ENCODE measurements around the gene LIPC. TPM values are rescaled to one million over a fixed set of nuclear protein-coding genes. Genes with fewer than 3 reads are reported as not detected.

Gene LIPC
- total and polyA plus RNA-seq, 2 of the 4 experiments (the other 2 are of a cell fraction): 0.07 TPM; not detected in 1

DNA sequence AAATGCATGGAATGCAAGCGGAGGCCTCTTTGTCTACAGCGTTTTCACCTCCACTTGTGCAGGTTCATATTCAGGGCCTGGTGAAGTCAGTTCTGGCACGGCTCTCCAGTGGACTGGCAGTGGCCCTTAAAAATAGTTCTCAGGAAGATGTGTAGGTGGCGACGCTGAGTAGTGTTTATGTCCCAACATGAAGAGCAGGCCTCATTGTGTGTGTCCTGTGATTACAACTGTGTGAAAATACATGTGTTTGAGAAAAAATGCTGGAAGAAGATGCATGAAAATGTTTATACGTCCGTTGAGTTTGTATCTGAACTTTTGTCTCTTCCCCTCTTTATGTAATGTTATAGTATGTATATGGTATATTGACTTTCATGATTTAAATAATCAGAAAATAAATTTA lies 7.2 kb downstream of the LIPC start:
- H3K4ac ChIP-seq (ENCODE audit: low read depth, low read length): peak overlapping the region; percentile 50
- no peak overlapping the region for H3K27ac ChIP-seq (ENCODE audit: insufficient read depth, low read length)
- H2AFZ ChIP-seq (replicated peaks; ENCODE audit: low read length, poor library complexity): no peak overlapping the region
- ChIA-PET POLR2A (ENCODE audit: unreplicated experiment) (no interaction called here), CTCF (no interaction called here)
- H2BK15ac ChIP-seq (ENCODE audit: low read depth, low read length): 0 out of 3 replicates have a peak overlapping the region, but pooled peaks have one; percentile 12
- H4K91ac ChIP-seq (ENCODE audit: insufficient read depth, low read depth, low read length): no peak overlapping the region
- TF ChIP-seq MAFK (IDR thresholded peaks at IDR 0.05; ENCODE audit: low read depth, low read length) (no peak), POLR2A (IDR thresholded peaks at IDR 0.05; ENCODE audit: low read depth, low read length) (no peak), CEBPB (IDR thresholded peaks at IDR 0.05; ENCODE audit: low read depth, low read length) (no peak), SMC3 (IDR thresholded peaks at IDR 0.05; ENCODE audit: low read depth, low read length) (no peak), CTCF (conservative IDR thresholded peaks at IDR 0.05; ENCODE audit: low read depth, low read length) (0 out of 2 replicates have a peak, but pooled peaks have one; percentile 25), CHD1 (IDR thresholded peaks at IDR 0.05; ENCODE audit: low read depth, low read length) (no peak), NFE2L2 (IDR thresholded peaks at IDR 0.05; ENCODE audit: low read depth, low read length) (no peak), RAD21 (IDR thresholded peaks at IDR 0.05; ENCODE audit: low read length) (peak; percentile 32; the same call in 1 of the 2 replicates), MAZ (IDR thresholded peaks at IDR 0.05; ENCODE audit: borderline replicate concordance, low read depth, low read length) (no peak), RFX5 (IDR thresholded peaks at IDR 0.05; ENCODE audit: low read depth, low read length) (no peak), USF2 (IDR thresholded peaks at IDR 0.05; ENCODE audit: low read depth, low read length) (no peak), BHLHE40 (IDR thresholded peaks at IDR 0.05; ENCODE audit: low read depth, low read length) (no peak), MXI1 (IDR thresholded peaks at IDR 0.05; ENCODE audit: borderline replicate concordance, low read depth, low read length) (no peak), FOS (IDR thresholded peaks at IDR 0.05; ENCODE audit: low read depth, low read length) (no peak)
- TF ChIP-seq, protein P1, sequence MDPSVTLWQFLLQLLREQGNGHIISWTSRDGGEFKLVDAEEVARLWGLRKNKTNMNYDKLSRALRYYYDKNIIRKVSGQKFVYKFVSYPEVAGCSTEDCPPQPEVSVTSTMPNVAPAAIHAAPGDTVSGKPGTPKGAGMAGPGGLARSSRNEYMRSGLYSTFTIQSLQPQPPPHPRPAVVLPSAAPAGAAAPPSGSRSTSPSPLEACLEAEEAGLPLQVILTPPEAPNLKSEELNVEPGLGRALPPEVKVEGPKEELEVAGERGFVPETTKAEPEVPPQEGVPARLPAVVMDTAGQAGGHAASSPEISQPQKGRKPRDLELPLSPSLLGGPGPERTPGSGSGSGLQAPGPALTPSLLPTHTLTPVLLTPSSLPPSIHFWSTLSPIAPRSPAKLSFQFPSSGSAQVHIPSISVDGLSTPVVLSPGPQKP (IDR thresholded peaks at IDR 0.05; ENCODE audit: borderline replicate concordance, low read depth, low read length): no peak
- no peaks in the 10 kb centered on the region for H4K20me1 ChIP-seq (ENCODE audit: insufficient read depth, low read length)
- peak overlapping the region; percentile 44 for H2BK120ac ChIP-seq (ENCODE audit: low read depth, low read length)
- no peak overlapping the region for H2AK9ac ChIP-seq (replicated peaks; ENCODE audit: low read depth, low read length, poor library complexity)
- no peaks in the 10 kb centered on the region for H3K79me1 ChIP-seq (ENCODE audit: low read depth in 1 of 2, low read length in 2 of 2)
- no peak overlapping the region for H3K4me3 ChIP-seq (ENCODE audit: insufficient read depth, low read depth, low read length)
- H3K23ac ChIP-seq (ENCODE audit: low read depth, low read length): no peak overlapping the region
- H2BK5ac ChIP-seq (ENCODE audit: low read depth, low read length, poor library complexity, severe bottlenecking): no peak overlapping the region
- peak overlapping the region in 1 of 2 experiments; percentile 49; a peak in 2 of 4 replicates for H4K8ac ChIP-seq (ENCODE audit: low read depth in 2 of 2, low read length in 2 of 2)
- peaks cover 22% of the 10 kb centered on the region for H3K4me1 ChIP-seq (ENCODE audit: control insufficient read depth, insufficient read depth, low read length)
- H4K5ac ChIP-seq (ENCODE audit: low read depth, low read length): no peak overlapping the region
- peak overlapping the region; percentile 71; the same call in 1 of the 2 replicates for H2BK20ac ChIP-seq (ENCODE audit: low read depth, low read length)
- intact Hi-C loops (cut with micrococcal nuclease): no loop called here
- DNase-seq: peak; percentile 46
- H2AK5ac ChIP-seq (ENCODE audit: low read depth, low read length): peak overlapping the region; percentile 50
- ATAC-seq (ENCODE audit: low read depth): no peak
- in situ Hi-C loops (cut with MboI; ENCODE audit: low sequenced_read_pairs): no loop called here
- H3K9ac ChIP-seq (ENCODE audit: low read depth, low read length): no peak overlapping the region
- WGBS, 2 experiments (ENCODE audit: extremely low coverage in 2 of 2, insufficient read length in 1 of 2): 100% methylated on average over 3 of the region's 7 CpGs; no CpG with 5 or more reads in 1 of the 2 experiments
- H3K18ac ChIP-seq (ENCODE audit: low read depth, low read length): no peak overlapping the region
- no peaks in the 10 kb centered on the region for H3K36me3 ChIP-seq (ENCODE audit: control insufficient read depth, insufficient read depth, low read length)
- no peaks in the 10 kb centered on the region for H3K27me3 ChIP-seq (ENCODE audit: control insufficient read depth, insufficient read depth, low read length)
- H3K56ac ChIP-seq (ENCODE audit: extremely low read depth, insufficient read depth, low read length): no peak overlapping the region
- BruUV-seq (replicated peaks): no TSS peak
- H3K9me1 ChIP-seq (ENCODE audit: insufficient read depth, low read length): peaks cover 16% of the 10 kb centered on the region
- no peaks in the 10 kb centered on the region for H3K9me3 ChIP-seq (ENCODE audit: control insufficient read depth, insufficient read depth, low read length)
- dilution Hi-C loops (cut with HindIII; ENCODE audit: low sequenced_read_pairs, unreplicated experiment): no loop called here
- H3K4me2 ChIP-seq (ENCODE audit: low read depth, low read length): no peak overlapping the region
- no peak overlapping the region for H3K14ac ChIP-seq (replicated peaks; ENCODE audit: low read depth, low read length)

Measured in IMR-90 (cell line).